ENCODE results near the gene STARD13. TPM values are rescaled to one million over a fixed set of nuclear protein-coding genes. Genes with fewer than 3 reads are reported as not detected.

The STARD13 gene
- total RNA-seq, 1 experiment from 2014 or later = 4.1 TPM

DNA sequence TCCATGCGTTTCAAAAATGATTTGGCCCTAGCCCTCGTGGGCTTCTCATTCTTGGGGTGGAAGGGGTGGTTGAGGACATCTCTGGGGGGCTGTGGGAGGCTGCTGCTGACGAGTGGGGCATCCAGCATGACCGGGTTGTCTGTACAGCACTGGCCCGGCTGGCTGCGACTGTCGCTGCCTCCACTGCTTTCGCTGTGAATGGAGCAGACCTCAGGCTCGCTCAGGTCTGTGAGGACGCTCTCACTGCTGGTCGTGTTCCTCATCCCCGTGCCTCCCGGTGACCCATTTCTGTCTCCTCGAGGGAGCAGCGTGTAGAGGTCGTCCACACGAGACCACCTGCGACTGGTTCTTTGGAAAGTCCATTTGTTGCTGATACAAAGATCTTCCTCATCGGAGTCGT lies 155.7 kb downstream of the STARD13 start:
- H3K4me2 ChIP-seq (ENCODE audit: low read length) = no peak overlapping the region
- RAD21 ChIA-PET (ENCODE audit: low non-redundant PET in 1 of 2, low total read pairs in 2 of 2, uncharacterized antibody in 2 of 2, unreplicated experiment in 2 of 2) = no interaction called here
- POLR2A ChIA-PET = no interaction called here

DNA sequence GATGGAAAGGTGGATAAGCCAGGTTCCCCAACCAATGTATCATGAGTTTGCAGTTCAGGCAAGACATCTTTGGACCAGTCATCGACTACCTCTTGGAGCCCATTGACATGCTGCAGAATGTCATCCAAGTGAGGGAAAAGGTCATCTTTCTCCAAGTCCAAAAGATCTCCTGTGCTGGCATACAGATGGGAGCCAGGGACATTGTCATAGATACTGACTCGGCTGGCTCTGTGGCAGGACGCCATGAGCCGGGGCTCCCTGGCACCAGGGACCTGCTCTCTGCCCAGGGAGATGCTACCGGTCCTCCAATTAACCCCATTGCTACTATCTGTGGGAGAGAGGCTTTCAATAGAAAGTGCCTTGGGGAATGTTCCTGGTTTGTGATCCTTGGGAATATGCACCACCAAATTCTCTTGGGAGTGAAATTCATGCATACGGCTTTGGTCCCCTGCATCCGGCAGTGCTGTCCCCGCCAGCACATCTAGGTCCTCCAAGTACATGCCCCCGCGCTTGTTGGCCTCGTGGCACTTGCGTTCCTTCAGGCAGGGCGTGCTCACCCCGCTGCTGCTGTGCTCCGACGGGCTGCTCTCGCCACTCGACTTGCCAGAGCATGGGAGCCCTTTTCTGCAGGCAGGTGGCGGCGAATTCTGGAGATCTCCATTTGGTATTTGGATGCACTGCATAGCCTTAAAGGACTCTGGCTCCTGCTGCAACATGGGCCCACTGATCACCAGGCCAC lies 156.3 kb downstream of the STARD13 start:
- peaks cover 25 to 27% of the 10 kb centered on the region in 2 experiments for H3K4me1 ChIP-seq (ENCODE audit: control insufficient read depth in 1 of 2, insufficient read depth in 2 of 2, low read length in 2 of 2)
- H3K9me2 ChIP-seq (ENCODE audit: insufficient read depth) = no peaks in the 10 kb centered on the region
- no peaks in the 10 kb centered on the region for H3K27me3 ChIP-seq (ENCODE audit: insufficient read depth, low read length)
- intact Hi-C loops (cut with micrococcal nuclease) = no loop called here
- H3K79me2 ChIP-seq (ENCODE audit: insufficient read depth, low read length) = no peaks in the 10 kb centered on the region
- H2AFZ ChIP-seq (ENCODE audit: low read depth, low read length, poor library complexity, severe bottlenecking) = no peak overlapping the region
- BruUV-seq (replicated peaks) = no TSS peak
- no peak overlapping the region for H3K4me3 ChIP-seq (replicated peaks in 1 of 2; ENCODE audit: low read depth in 1 of 2, low read length in 2 of 2)
- H3K36me3 ChIP-seq (ENCODE audit: control insufficient read depth in 1 of 2, insufficient read depth in 2 of 2, low read length in 2 of 2) = no peaks in the 10 kb centered on the region
- ChIA-PET POLR2A (no interaction called here), RAD21 (ENCODE audit: low non-redundant PET in 1 of 2, low total read pairs in 2 of 2, uncharacterized antibody in 2 of 2, unreplicated experiment in 2 of 2) (no interaction called here), CTCF (no interaction called here)
- H3K9ac ChIP-seq (ENCODE audit: low read length) = no peak overlapping the region
- H3K4me2 ChIP-seq (ENCODE audit: low read length) = no peak overlapping the region
- H3K27ac ChIP-seq (ENCODE audit: low read depth, low read length) = no peak overlapping the region
- ATAC-seq = no peak
- no peaks in the 10 kb centered on the region for H4K20me1 ChIP-seq (ENCODE audit: insufficient read depth)
- H3K9me3 ChIP-seq (ENCODE audit: control insufficient read depth in 1 of 2, insufficient read depth in 1 of 2, low read depth in 1 of 2, low read length in 2 of 2) = no peaks in the 10 kb centered on the region
- DNase-seq (ENCODE audit: low read depth, low spot score) = no peak
- TF ChIP-seq ELF1 (IDR thresholded peaks at IDR 0.05; ENCODE audit: borderline replicate concordance, low read depth) (no peak), FOSL1 (IDR thresholded peaks at IDR 0.05; ENCODE audit: low read depth) (no peak), SP1 (IDR thresholded peaks at IDR 0.05; ENCODE audit: low read depth) (no peak), ZNF274 (IDR thresholded peaks at IDR 0.05; ENCODE audit: low read depth, low read length) (no peak), POLR2A (IDR thresholded peaks at IDR 0.05; ENCODE audit: borderline replicate concordance, extremely low read depth, insufficient read depth, insufficient read length) (no peak), JUND (IDR thresholded peaks at IDR 0.05) (no peak), POLR2AphosphoS5 (IDR thresholded peaks at IDR 0.05; ENCODE audit: low read depth, low read length) (no peak), CBX3 (IDR thresholded peaks at IDR 0.05; ENCODE audit: low read depth) (no peak), SIN3A (IDR thresholded peaks at IDR 0.05; ENCODE audit: low read depth) (no peak), CEBPB (IDR thresholded peaks at IDR 0.05; ENCODE audit: low read depth) (no peak), EZH2 (IDR thresholded peaks at IDR 0.05) (no peak), TCF7L2 (IDR thresholded peaks at IDR 0.05; ENCODE audit: borderline replicate concordance, extremely low read depth, insufficient read depth, insufficient read length) (no peak), YY1 (IDR thresholded peaks at IDR 0.05; ENCODE audit: extremely low read depth, insufficient replicate concordance, low read depth, low read length) (no peak), SRF (IDR thresholded peaks at IDR 0.05; ENCODE audit: low read depth) (no peak)
- TF ChIP-seq, protein P1, sequence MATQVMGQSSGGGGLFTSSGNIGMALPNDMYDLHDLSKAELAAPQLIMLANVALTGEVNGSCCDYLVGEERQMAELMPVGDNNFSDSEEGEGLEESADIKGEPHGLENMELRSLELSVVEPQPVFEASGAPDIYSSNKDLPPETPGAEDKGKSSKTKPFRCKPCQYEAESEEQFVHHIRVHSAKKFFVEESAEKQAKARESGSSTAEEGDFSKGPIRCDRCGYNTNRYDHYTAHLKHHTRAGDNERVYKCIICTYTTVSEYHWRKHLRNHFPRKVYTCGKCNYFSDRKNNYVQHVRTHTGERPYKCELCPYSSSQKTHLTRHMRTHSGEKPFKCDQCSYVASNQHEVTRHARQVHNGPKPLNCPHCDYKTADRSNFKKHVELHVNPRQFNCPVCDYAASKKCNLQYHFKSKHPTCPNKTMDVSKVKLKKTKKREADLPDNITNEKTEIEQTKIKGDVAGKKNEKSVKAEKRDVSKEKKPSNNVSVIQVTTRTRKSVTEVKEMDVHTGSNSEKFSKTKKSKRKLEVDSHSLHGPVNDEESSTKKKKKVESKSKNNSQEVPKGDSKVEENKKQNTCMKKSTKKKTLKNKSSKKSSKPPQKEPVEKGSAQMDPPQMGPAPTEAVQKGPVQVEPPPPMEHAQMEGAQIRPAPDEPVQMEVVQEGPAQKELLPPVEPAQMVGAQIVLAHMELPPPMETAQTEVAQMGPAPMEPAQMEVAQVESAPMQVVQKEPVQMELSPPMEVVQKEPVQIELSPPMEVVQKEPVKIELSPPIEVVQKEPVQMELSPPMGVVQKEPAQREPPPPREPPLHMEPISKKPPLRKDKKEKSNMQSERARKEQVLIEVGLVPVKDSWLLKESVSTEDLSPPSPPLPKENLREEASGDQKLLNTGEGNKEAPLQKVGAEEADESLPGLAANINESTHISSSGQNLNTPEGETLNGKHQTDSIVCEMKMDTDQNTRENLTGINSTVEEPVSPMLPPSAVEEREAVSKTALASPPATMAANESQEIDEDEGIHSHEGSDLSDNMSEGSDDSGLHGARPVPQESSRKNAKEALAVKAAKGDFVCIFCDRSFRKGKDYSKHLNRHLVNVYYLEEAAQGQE (IDR thresholded peaks at IDR 0.05; ENCODE audit: low read depth) = no peak
- TF ChIP-seq, protein P2, sequence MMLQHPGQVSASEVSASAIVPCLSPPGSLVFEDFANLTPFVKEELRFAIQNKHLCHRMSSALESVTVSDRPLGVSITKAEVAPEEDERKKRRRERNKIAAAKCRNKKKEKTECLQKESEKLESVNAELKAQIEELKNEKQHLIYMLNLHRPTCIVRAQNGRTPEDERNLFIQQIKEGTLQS (IDR thresholded peaks at IDR 0.05) = no peak
- TF ChIP-seq, protein P3, sequence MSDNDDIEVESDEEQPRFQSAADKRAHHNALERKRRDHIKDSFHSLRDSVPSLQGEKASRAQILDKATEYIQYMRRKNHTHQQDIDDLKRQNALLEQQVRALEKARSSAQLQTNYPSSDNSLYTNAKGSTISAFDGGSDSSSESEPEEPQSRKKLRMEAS (IDR thresholded peaks at IDR 0.05) = no peak

More for the DNA sequence above, 155.7 kb downstream of the STARD13 start:
- no peak overlapping the region for H3K27ac ChIP-seq (ENCODE audit: low read depth, low read length)
- no peaks in the 10 kb centered on the region for H4K20me1 ChIP-seq (ENCODE audit: insufficient read depth)
- CTCF ChIA-PET = no interaction called here
- no peaks in the 10 kb centered on the region for H3K9me2 ChIP-seq (ENCODE audit: insufficient read depth)
- peaks cover 24 to 25% of the 10 kb centered on the region in 2 experiments for H3K4me1 ChIP-seq (ENCODE audit: control insufficient read depth in 1 of 2, insufficient read depth in 2 of 2, low read length in 2 of 2)
- TF ChIP-seq POLR2A (IDR thresholded peaks at IDR 0.05; ENCODE audit: borderline replicate concordance, extremely low read depth, insufficient read depth, insufficient read length) (no peak), SIN3A (IDR thresholded peaks at IDR 0.05; ENCODE audit: low read depth) (no peak), FOSL1 (IDR thresholded peaks at IDR 0.05; ENCODE audit: low read depth) (no peak)
- H3K9ac ChIP-seq (ENCODE audit: low read length) = no peak overlapping the region
- ATAC-seq (no peak), DNase-seq (ENCODE audit: low read depth, low spot score) (no peak)
- no peaks in the 10 kb centered on the region for H3K9me3 ChIP-seq (ENCODE audit: control insufficient read depth in 1 of 2, insufficient read depth in 1 of 2, low read depth in 1 of 2, low read length in 2 of 2)
- no peaks in the 10 kb centered on the region for H3K36me3 ChIP-seq (ENCODE audit: control insufficient read depth in 1 of 2, insufficient read depth in 2 of 2, low read length in 2 of 2)
- no peak overlapping the region for H3K4me3 ChIP-seq (replicated peaks in 1 of 2; ENCODE audit: low read depth in 1 of 2, low read length in 2 of 2)
- intact Hi-C loops (cut with micrococcal nuclease) = no loop called here
- H3K79me2 ChIP-seq (ENCODE audit: insufficient read depth, low read length) = no peaks in the 10 kb centered on the region
- no peak overlapping the region for H2AFZ ChIP-seq (ENCODE audit: low read depth, low read length, poor library complexity, severe bottlenecking)
- no TSS peak for BruUV-seq (replicated peaks)
- no peaks in the 10 kb centered on the region for H3K27me3 ChIP-seq (ENCODE audit: insufficient read depth, low read length)
